Body of pancreas (tissue), 4 donors: Measurements from ENCODE around the gene HS3ST4.

Experiments used
- CTCF ChIP-seq, 7 experiments: fragments of 450-650 bp in 4 of 7; fragments of 200-600 bp in 3 of 7; sonication (generic) in 3 of 7; IDR thresholded peaks; one replicate each; pipeline ENCODE4 v1.5.1; 2016 to 2019; ENCODE audit warnings: antibody characterized with exemption in 7 of 7
- POLR2A ChIP-seq, 3 donors: fragments of 450-650 bp; IDR thresholded peaks; one replicate each; pipeline ENCODE4 v1.6.1; 2016; ENCODE audit warnings: antibody characterized with exemption in 3 of 3, mild to moderate bottlenecking in 2 of 3

GRCh38 chr16:25966172-25967097, 274.7 kb downstream of the HS3ST4 start:
- TF ChIP-seq POLR2A (IDR thresholded peaks at IDR 0.05) (no peak), CTCF (IDR thresholded peaks at IDR 0.05) (no peak)
